ENCODE data around the gene CAPN5. TPM values are rescaled to one million over a fixed set of nuclear protein-coding genes. Genes with fewer than 3 reads are reported as not detected.

Gene CAPN5
- total and polyA plus RNA-seq, 2 donors (not counting 1 experiment from before 2014, with no cell fraction given), result 17.5 to 20.4 TPM

- Histone ChIP-seq H3K9me3 (ENCODE audit: control insufficient read depth, insufficient read depth, low read depth, low read length) (no peaks in the 10 kb centered on the region), H3K79me2 (ENCODE audit: control insufficient read depth, insufficient read depth, low read length) (no peaks in the 10 kb centered on the region), H3K27ac (ENCODE audit: insufficient read depth, low read length) (no peak overlapping the region), H3K4me3 (replicated peaks in 1 of 4; ENCODE audit: control extremely low read depth in 1 of 4, insufficient read depth in 1 of 4, low read depth in 3 of 4, low read length in 4 of 4) (no peak overlapping the region), H3K4me1 (ENCODE audit: control insufficient read depth, extremely low read depth, insufficient read depth, low read length) (no peaks in the 10 kb centered on the region), H3K27me3 (ENCODE audit: control insufficient read depth, insufficient read depth, low read length) (no peaks in the 10 kb centered on the region), H2AFZ (ENCODE audit: low read length) (no peak overlapping the region), H3K9ac (ENCODE audit: insufficient read depth, low read length) (no peak overlapping the region), H3K36me3 (ENCODE audit: control insufficient read depth, insufficient read depth, low read length) (peaks cover 1% of the 10 kb centered on the region), H4K20me1 (ENCODE audit: control insufficient read depth, extremely low read depth, insufficient read depth, low read length) (no peaks in the 10 kb centered on the region), H3K4me2 (ENCODE audit: extremely low read depth, insufficient read depth, low read length) (no peak overlapping the region)
- TF ChIP-seq EZH2 (IDR thresholded peaks at IDR 0.05; ENCODE audit: low read length, missing control alignments), result no peak
- no peak for TF ChIP-seq CTCF (conservative IDR thresholded peaks at IDR 0.05 in 1 of 2, IDR thresholded peaks at IDR 0.05 in 1 of 2; ENCODE audit: low read depth in 1 of 2, low read length in 2 of 2)
- no peak for DNase-seq (ENCODE audit: low read depth in 2 of 2)
Observed at GRCh38 chr11:77093056-77093891, 26.5 kb downstream of the CAPN5 start.

- no peaks in the 10 kb centered on the region for H3K9me3 ChIP-seq (ENCODE audit: control insufficient read depth, insufficient read depth, low read depth, low read length)
- H3K4me2 ChIP-seq (ENCODE audit: extremely low read depth, insufficient read depth, low read length), result no peak overlapping the region
- no peak overlapping the region for H3K9ac ChIP-seq (ENCODE audit: insufficient read depth, low read length)
- H3K4me3 ChIP-seq (replicated peaks in 1 of 4; ENCODE audit: control extremely low read depth in 1 of 4, insufficient read depth in 1 of 4, low read depth in 3 of 4, low read length in 4 of 4), result no peak overlapping the region
- no peak for DNase-seq (ENCODE audit: low read depth in 2 of 2)
- no peak for TF ChIP-seq EZH2 (IDR thresholded peaks at IDR 0.05; ENCODE audit: low read length, missing control alignments)
- no peak for TF ChIP-seq CTCF (conservative IDR thresholded peaks at IDR 0.05 in 1 of 2, IDR thresholded peaks at IDR 0.05 in 1 of 2; ENCODE audit: low read depth in 1 of 2, low read length in 2 of 2)
- no peak overlapping the region for H3K27ac ChIP-seq (ENCODE audit: insufficient read depth, low read length)
- no peaks in the 10 kb centered on the region for H3K27me3 ChIP-seq (ENCODE audit: control insufficient read depth, insufficient read depth, low read length)
- H3K79me2 ChIP-seq (ENCODE audit: control insufficient read depth, insufficient read depth, low read length), result no peaks in the 10 kb centered on the region
- H3K36me3 ChIP-seq (ENCODE audit: control insufficient read depth, insufficient read depth, low read length), result peaks cover 1% of the 10 kb centered on the region
- H2AFZ ChIP-seq (ENCODE audit: low read length), result no peak overlapping the region
- H4K20me1 ChIP-seq (ENCODE audit: control insufficient read depth, extremely low read depth, insufficient read depth, low read length), result no peaks in the 10 kb centered on the region
- no peaks in the 10 kb centered on the region for H3K4me1 ChIP-seq (ENCODE audit: control insufficient read depth, extremely low read depth, insufficient read depth, low read length)
Observed at GRCh38 chr11:77093987-77094840, 27.4 kb downstream of the CAPN5 start.

GRCh38 chr11:77094841-77095365 lies 28.1 kb downstream of the CAPN5 start:
- H3K36me3 ChIP-seq (ENCODE audit: control insufficient read depth, insufficient read depth, low read length), result peaks cover 1% of the 10 kb centered on the region
- H3K4me1 ChIP-seq (ENCODE audit: control insufficient read depth, extremely low read depth, insufficient read depth, low read length), result no peaks in the 10 kb centered on the region
- no peak overlapping the region for H2AFZ ChIP-seq (ENCODE audit: low read length)
- no peak overlapping the region for H3K27ac ChIP-seq (ENCODE audit: insufficient read depth, low read length)
- no peaks in the 10 kb centered on the region for H3K27me3 ChIP-seq (ENCODE audit: control insufficient read depth, insufficient read depth, low read length)
- H3K79me2 ChIP-seq (ENCODE audit: control insufficient read depth, insufficient read depth, low read length), result no peaks in the 10 kb centered on the region
- DNase-seq (ENCODE audit: low read depth in 2 of 2), result no peak
- no peaks in the 10 kb centered on the region for H3K9me3 ChIP-seq (ENCODE audit: control insufficient read depth, insufficient read depth, low read depth, low read length)
- H4K20me1 ChIP-seq (ENCODE audit: control insufficient read depth, extremely low read depth, insufficient read depth, low read length), result no peaks in the 10 kb centered on the region
- no peak for TF ChIP-seq EZH2 (IDR thresholded peaks at IDR 0.05; ENCODE audit: low read length, missing control alignments)
- TF ChIP-seq CTCF (conservative IDR thresholded peaks at IDR 0.05 in 1 of 2, IDR thresholded peaks at IDR 0.05 in 1 of 2; ENCODE audit: low read depth in 1 of 2, low read length in 2 of 2), result no peak
- no peak overlapping the region for H3K4me2 ChIP-seq (ENCODE audit: extremely low read depth, insufficient read depth, low read length)
- no peak overlapping the region for H3K4me3 ChIP-seq (replicated peaks in 1 of 4; ENCODE audit: control extremely low read depth in 1 of 4, insufficient read depth in 1 of 4, low read depth in 3 of 4, low read length in 4 of 4)
- H3K9ac ChIP-seq (ENCODE audit: insufficient read depth, low read length), result no peak overlapping the region

Measured in fibroblast of lung (primary cell).